Right lobe of liver (tissue), 4 donors: ENCODE results near the gene MN1.

ENCODE experiments used
- CTCF ChIP-seq, 4 donors: fragments of 200-600 bp in 3 of 4; fragments of 450-650 bp in 1 of 4; IDR thresholded peaks; one replicate each; pipeline versions ENCODE4 v1.5.1 to v1.8.0; 2016 to 2022; ENCODE audit warnings: antibody characterized with exemption in 4 of 4, mild to moderate bottlenecking in 2 of 4
- POLR2A ChIP-seq: fragments of 450-650 bp; IDR thresholded peaks from one replicate; pipeline ENCODE4 v1.6.1; 2017; ENCODE audit warnings: antibody characterized with exemption, mild to moderate bottlenecking
- donor health status: DM: no; HTN: no; CAD: no.
- donor health status: DM: no; HTN: no; CAD: no.
- donor health status: DM: no; HTN: yes; CAD: no.

- TF ChIP-seq CTCF (IDR thresholded peaks at IDR 0.05) (no peak), POLR2A (no peak)
Measured at GRCh38 chr22:27846910-27847309, 45.4 kb upstream of the MN1 start.
